Measurements from ENCODE around the gene MTAP. TPM values are rescaled to one million over a fixed set of nuclear protein-coding genes. Genes with fewer than 3 reads are reported as not detected.

The MTAP gene
- total RNA-seq, 1 experiment from 2014 or later, result 139 TPM

DNA sequence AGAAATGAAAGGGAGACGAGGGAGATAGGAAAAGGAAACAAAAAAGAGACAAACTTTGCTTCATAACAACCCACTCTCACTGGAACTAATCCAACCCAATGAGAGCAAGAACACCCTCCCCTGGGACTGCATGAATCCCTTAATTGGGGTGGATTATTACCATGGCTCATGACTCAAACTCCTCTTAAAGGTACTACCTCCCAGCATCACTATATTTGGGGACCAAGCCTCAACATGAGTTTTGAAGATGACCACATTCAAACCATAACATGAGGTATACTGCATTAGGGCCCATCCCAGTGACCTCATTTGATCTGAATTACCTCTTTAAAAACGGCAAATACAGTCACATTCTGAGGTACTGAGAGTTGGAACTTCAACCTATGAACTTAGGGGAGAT, 8.0 kb downstream of the MTAP start:
- DNase-seq, result no peak
- peaks cover 67% of the 10 kb centered on the region for H3K36me3 Mint-ChIP-seq (ENCODE audit: insufficient read depth, unreplicated experiment)
- H3K4me3 Mint-ChIP-seq (ENCODE audit: low read depth, unreplicated experiment), result no peak overlapping the region
- H3K4me1 Mint-ChIP-seq (ENCODE audit: low read depth, unreplicated experiment), result peaks cover 54% of the 10 kb centered on the region
- intact Hi-C loops (cut with micrococcal nuclease; ENCODE audit: unreplicated experiment), result loop anchor here (5.0 to 10.0 kb wide), 5 partner anchors 162 to 642 kb away; no protein-coding TSS in a partner anchor
- no peaks in the 10 kb centered on the region for H3K27me3 Mint-ChIP-seq (ENCODE audit: unreplicated experiment)
- peak overlapping the region; percentile 67 for H3K27ac Mint-ChIP-seq (ENCODE audit: unreplicated experiment)
- CTCF ChIA-PET, result interaction anchor here (2.2 kb wide), 1 partner anchor 198 kb away, joined by 6 read pairs; no protein-coding TSS in a partner anchor
- H3K9me3 Mint-ChIP-seq (ENCODE audit: low read depth, unreplicated experiment), result no peaks in the 10 kb centered on the region
- no peak for TF ChIP-seq CTCF (IDR thresholded peaks at IDR 0.05; ENCODE audit: unreplicated experiment)
- BruUV-seq (replicated peaks), result no TSS peak

DNA sequence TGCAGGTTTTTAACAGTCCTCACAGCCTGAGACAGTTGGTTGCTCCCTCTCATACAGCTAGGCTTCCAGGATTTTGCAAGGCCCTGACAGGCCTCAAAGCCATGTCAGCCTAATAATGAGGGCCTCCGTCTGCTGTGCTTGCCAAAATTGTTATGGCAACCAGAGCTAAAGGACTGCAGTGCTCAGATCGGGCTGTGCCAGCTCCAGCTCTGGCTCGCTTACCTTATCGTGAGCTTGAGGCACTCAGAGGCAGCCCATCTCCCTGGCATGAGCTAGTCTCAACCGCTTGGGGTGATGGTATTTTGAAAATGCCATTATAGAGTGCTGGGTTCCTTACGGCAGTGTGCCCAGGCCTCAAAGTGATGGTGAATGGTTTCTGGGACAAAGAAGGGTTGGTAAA, 8.4 kb downstream of the MTAP start:
- Mint-ChIP-seq H3K4me1 (ENCODE audit: low read depth, unreplicated experiment) (peaks cover 49% of the 10 kb centered on the region), H3K36me3 (ENCODE audit: insufficient read depth, unreplicated experiment) (peaks cover 65% of the 10 kb centered on the region), H3K27me3 (ENCODE audit: unreplicated experiment) (no peaks in the 10 kb centered on the region), H3K9me3 (ENCODE audit: low read depth, unreplicated experiment) (no peaks in the 10 kb centered on the region), H3K27ac (ENCODE audit: unreplicated experiment) (no peak overlapping the region), H3K4me3 (ENCODE audit: low read depth, unreplicated experiment) (peak overlapping the region; percentile 46)
- TF ChIP-seq CTCF (IDR thresholded peaks at IDR 0.05; ENCODE audit: unreplicated experiment), result no peak
- CTCF ChIA-PET, result interaction anchor here (2.2 kb wide), 1 partner anchor 197 kb away, joined by 6 read pairs; no protein-coding TSS in a partner anchor
- no peak for DNase-seq
- intact Hi-C loops (cut with micrococcal nuclease; ENCODE audit: unreplicated experiment), result loop anchor here (5.0 to 10.0 kb wide), 5 partner anchors 161 to 641 kb away; no protein-coding TSS in a partner anchor
- no TSS peak for BruUV-seq (replicated peaks)

- Mint-ChIP-seq H3K27me3 (ENCODE audit: unreplicated experiment) (no peaks in the 10 kb centered on the region), H3K4me3 (ENCODE audit: low read depth, unreplicated experiment) (peak overlapping the region; percentile 46), H3K9me3 (ENCODE audit: low read depth, unreplicated experiment) (no peaks in the 10 kb centered on the region), H3K4me1 (ENCODE audit: low read depth, unreplicated experiment) (peaks cover 41% of the 10 kb centered on the region), H3K27ac (ENCODE audit: unreplicated experiment) (peak overlapping the region; percentile 72), H3K36me3 (ENCODE audit: insufficient read depth, unreplicated experiment) (peaks cover 64% of the 10 kb centered on the region)
- CTCF ChIA-PET, result interaction anchor here (1.4 to 2.3 kb wide), 3 partner anchors 24 to 432 kb away, joined by 3 to 12 read pairs (median 6); no protein-coding TSS in a partner anchor
- no peak for DNase-seq
- no peak for TF ChIP-seq CTCF (IDR thresholded peaks at IDR 0.05; ENCODE audit: unreplicated experiment)
- BruUV-seq (replicated peaks), result TSS peak; percentile 59
- intact Hi-C loops (cut with micrococcal nuclease; ENCODE audit: unreplicated experiment), result loop anchor here (5.0 to 10.0 kb wide), 5 partner anchors 160 to 640 kb away; no protein-coding TSS in a partner anchor
Measured at GRCh38 chr9:21811914-21812313, 9.5 kb downstream of the MTAP start.

GRCh38 chr9:21812415-21812814, 10.0 kb downstream of the MTAP start:
- Mint-ChIP-seq H3K27me3 (ENCODE audit: unreplicated experiment) (no peaks in the 10 kb centered on the region), H3K9me3 (ENCODE audit: low read depth, unreplicated experiment) (no peaks in the 10 kb centered on the region), H3K4me3 (ENCODE audit: low read depth, unreplicated experiment) (peak overlapping the region; percentile 46), H3K4me1 (ENCODE audit: low read depth, unreplicated experiment) (peaks cover 41% of the 10 kb centered on the region), H3K36me3 (ENCODE audit: insufficient read depth, unreplicated experiment) (peaks cover 59% of the 10 kb centered on the region), H3K27ac (ENCODE audit: unreplicated experiment) (peak overlapping the region; percentile 23)
- peak; percentile 21 for DNase-seq
- CTCF ChIA-PET, result interaction anchor here (1.4 to 2.3 kb wide), 3 partner anchors 24 to 432 kb away, joined by 3 to 12 read pairs (median 6); no protein-coding TSS in a partner anchor
- no peak for TF ChIP-seq CTCF (IDR thresholded peaks at IDR 0.05; ENCODE audit: unreplicated experiment)
- BruUV-seq (replicated peaks), result no TSS peak
- intact Hi-C loops (cut with micrococcal nuclease; ENCODE audit: unreplicated experiment), result loop anchor here (5.0 to 10.0 kb wide), 5 partner anchors 160 to 640 kb away; no protein-coding TSS in a partner anchor
